Liver (tissue), 9 donors: ENCODE measurements around the gene BOLA2B. TPM values are rescaled to one million over a fixed set of nuclear protein-coding genes. Genes with fewer than 3 reads are reported as not detected.

Source experiments
- DNase-seq: peaks from one replicate; pipeline ENCODE4 v3.0.0-alpha.2; 2017; ENCODE audit warnings: low spot score
- H3K27ac ChIP-seq, 2 donors: one replicate each; pipeline ENCODE4 v1.7.0; 2013; ENCODE audit warnings: inconsistent platforms in 2 of 2, low read length in 2 of 2, control low read depth in 1 of 2, low read depth in 1 of 2, mild to moderate bottlenecking in 1 of 2
- H3K27me3 ChIP-seq, 4 donors: one replicate each; pipeline versions ENCODE4 v1.6.1 to v1.7.0; 2013; ENCODE audit warnings: low read length in 3 of 4, inconsistent platforms in 1 of 4, mild to moderate bottlenecking in 1 of 4, moderate library complexity in 1 of 4; ENCODE audit not compliant: control insufficient read depth in 4 of 4, insufficient read depth in 4 of 4
- H3K36me3 ChIP-seq, 4 donors: one replicate each; pipeline versions ENCODE4 v1.6.1 to v1.7.0; 2013; ENCODE audit warnings: low read length in 3 of 4, mild to moderate bottlenecking in 3 of 4, low read depth in 1 of 4, moderate library complexity in 1 of 4; ENCODE audit not compliant: control insufficient read depth in 4 of 4, insufficient read depth in 3 of 4
- H3K4me1 ChIP-seq, 4 donors: one replicate each; pipeline versions ENCODE4 v1.6.1 to v1.7.0; 2013; ENCODE audit warnings: low read length in 3 of 4, mild to moderate bottlenecking in 3 of 4, moderate library complexity in 1 of 4; ENCODE audit not compliant: control insufficient read depth in 4 of 4, insufficient read depth in 4 of 4
- H3K4me3 ChIP-seq, 3 donors: one replicate each; pipeline versions ENCODE4 v1.6.1 to v1.7.0; 2013; ENCODE audit warnings: low read length in 3 of 3, control low read depth in 1 of 3, low read depth in 1 of 3, mild to moderate bottlenecking in 1 of 3
- H3K9ac ChIP-seq, 2 donors: one replicate each; pipeline ENCODE4 v1.7.0; 2013; ENCODE audit warnings: low read length in 2 of 2, mild to moderate bottlenecking in 2 of 2, moderate library complexity in 2 of 2, control low read depth in 1 of 2, low read depth in 1 of 2
- H3K9me3 ChIP-seq, 4 donors: one replicate each; pipeline versions ENCODE4 v1.6.1 to v1.7.0; 2013; ENCODE audit warnings: low read length in 3 of 4; ENCODE audit not compliant: control insufficient read depth in 4 of 4
- EGR1 ChIP-seq, 2 donors: IDR thresholded peaks; 2 replicates each; pipeline ENCODE4 v1.6.1; 2016 to 2018; ENCODE audit warnings: antibody characterized with exemption in 2 of 2, low read depth in 2 of 2
- FOXA1 ChIP-seq: IDR thresholded peaks from 2 replicates; pipeline ENCODE4 v1.6.1; 2016; ENCODE audit warnings: antibody characterized with exemption
- FOXA2 ChIP-seq: IDR thresholded peaks from 2 replicates; pipeline ENCODE4 v1.6.1; 2016; ENCODE audit warnings: antibody characterized with exemption
- GABPA ChIP-seq, 2 donors: IDR thresholded peaks in 1 of 2; conservative IDR thresholded peaks in 1 of 2; 2 replicates each; pipeline ENCODE4 v1.6.1; 2016; ENCODE audit warnings: antibody characterized with exemption in 2 of 2, mild to moderate bottlenecking in 1 of 2, moderate library complexity in 1 of 2
- HNF4A ChIP-seq, 2 donors: conservative IDR thresholded peaks; 2 replicates each; pipeline ENCODE4 v1.6.1; 2016; ENCODE audit warnings: antibody characterized with exemption in 2 of 2, mild to moderate bottlenecking in 2 of 2
- HNF4G ChIP-seq: IDR thresholded peaks from 2 replicates; pipeline ENCODE4 v1.6.1; 2016; ENCODE audit warnings: antibody characterized with exemption
- JUND ChIP-seq, 2 donors: IDR thresholded peaks; 2 replicates each; pipeline ENCODE4 v1.6.1; 2016; ENCODE audit warnings: antibody characterized with exemption in 2 of 2
- MAX ChIP-seq: IDR thresholded peaks from 2 replicates; pipeline ENCODE4 v1.6.1; 2016; ENCODE audit warnings: antibody characterized with exemption
- NR2F2 ChIP-seq: IDR thresholded peaks from 2 replicates; pipeline ENCODE4 v1.6.1; 2016; ENCODE audit warnings: antibody characterized with exemption
- RAD21 ChIP-seq, 2 donors: IDR thresholded peaks; 2 replicates each; pipeline ENCODE4 v1.6.1; 2016; ENCODE audit warnings: antibody characterized with exemption in 2 of 2, mild to moderate bottlenecking in 2 of 2
- RXRA ChIP-seq, 2 donors: IDR thresholded peaks; 2 replicates each; pipeline ENCODE4 v1.6.1; 2017 to 2018; ENCODE audit warnings: antibody characterized with exemption in 2 of 2, mild to moderate bottlenecking in 1 of 2
- SP1 ChIP-seq: IDR thresholded peaks from 2 replicates; pipeline ENCODE4 v1.6.1; 2018; ENCODE audit warnings: antibody characterized with exemption, mild to moderate bottlenecking
- TAF1 ChIP-seq: conservative IDR thresholded peaks from 2 replicates; pipeline ENCODE4 v1.6.1; 2016; ENCODE audit warnings: antibody characterized with exemption, mild to moderate bottlenecking
- YY1 ChIP-seq: IDR thresholded peaks from 2 replicates; pipeline ENCODE4 v1.6.1; 2016; ENCODE audit warnings: antibody characterized with exemption, mild to moderate bottlenecking
- WGBS: extraction: QIAGEN DNeasy Blood & Tissue Kit; methylation state at CpG from one replicate; pipeline ENCODE4 v1.1.7; 2013; 5-methylcytosine and 5-hydroxymethylcytosine counted together
- polyA plus RNA-seq, 2 donors: library from polyadenylated mRNA; stranded (reverse) in 1 of 2; unstranded in 1 of 2; fragments of 200-250 nt in 1 of 2; fragments of >200 nt in 1 of 2; fragmentation: Nextera tagmentation in 1 of 2; extraction: Ambion mirVana in 1 of 2; gene quantifications; one replicate each; pipeline versions ENCODE4 v1.2.1 to v1.2.3, GENCODE V29; 2013 to 2015
- total RNA-seq, 2 donors: library from RNA; depleted of rRNA; stranded (reverse); fragments of >200 nt; gene quantifications; one replicate each; pipeline ENCODE4 v1.2.3, GENCODE V29; 2014
- TF ChIP-seq, protein P1 (sequence below): IDR thresholded peaks from 2 replicates; pipeline ENCODE4 v1.6.1; 2016; ENCODE audit warnings: antibody characterized with exemption
- TF ChIP-seq, protein P2 (sequence below): IDR thresholded peaks from 2 replicates; pipeline ENCODE4 v1.6.1; 2016; ENCODE audit warnings: antibody characterized with exemption
- TF ChIP-seq, protein P3 (sequence below): IDR thresholded peaks from 2 replicates; pipeline ENCODE4 v1.6.1; 2016; ENCODE audit warnings: antibody characterized with exemption, mild to moderate bottlenecking
- TF ChIP-seq, protein P4 (sequence below): fragments of 150-350 bp; IDR thresholded peaks from 2 replicates; pipeline ENCODE4 v1.5.1; 2017; ENCODE audit warnings: improper control_type of control experiment, low read depth, low read length; ENCODE audit not compliant: missing input control
- donor health status: healthy.
- donor health status: healthy.
- donor health status: healthy.
- donor health status: healthy.
- donor health status: healthy.

Gene BOLA2B
- total and polyA plus RNA-seq, 4 donors: 21.2 to 79.8 (median 56.8) TPM

DNA sequence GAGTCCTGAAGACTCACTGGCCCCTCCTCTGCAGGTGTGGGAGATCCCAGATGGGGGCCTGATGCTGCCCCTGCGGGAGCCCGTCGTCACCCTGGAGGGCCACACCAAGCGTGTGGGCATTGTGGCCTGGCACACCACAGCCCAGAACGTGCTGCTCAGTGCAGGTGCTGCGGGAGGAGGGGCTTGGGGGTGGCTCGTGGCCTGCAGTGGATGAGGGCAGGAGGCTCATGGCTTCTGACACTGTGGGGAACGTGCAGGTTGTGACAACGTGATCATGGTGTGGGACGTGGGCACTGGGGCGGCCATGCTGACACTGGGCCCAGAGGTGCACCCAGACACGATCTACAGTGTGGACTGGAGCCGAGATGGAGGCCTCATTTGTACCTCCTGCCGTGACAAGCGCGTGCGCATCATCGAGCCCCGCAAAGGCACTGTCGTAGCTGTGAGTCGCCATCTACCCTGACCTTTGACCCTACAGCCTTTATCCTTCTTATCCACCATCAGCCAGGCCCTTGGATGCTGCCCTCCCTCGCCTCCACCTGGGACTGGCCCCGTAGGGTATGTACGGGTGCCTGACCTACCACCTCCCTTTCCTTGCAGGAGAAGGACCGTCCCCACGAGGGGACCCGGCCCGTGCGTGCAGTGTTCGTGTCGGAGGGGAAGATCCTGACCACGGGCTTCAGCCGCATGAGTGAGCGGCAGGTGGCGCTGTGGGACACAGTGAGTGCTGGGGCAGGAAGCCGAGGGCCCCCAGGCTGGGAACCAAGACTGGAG lies 6.5 kb downstream of the BOLA2B start (continued):
- TF ChIP-seq, protein P1, sequence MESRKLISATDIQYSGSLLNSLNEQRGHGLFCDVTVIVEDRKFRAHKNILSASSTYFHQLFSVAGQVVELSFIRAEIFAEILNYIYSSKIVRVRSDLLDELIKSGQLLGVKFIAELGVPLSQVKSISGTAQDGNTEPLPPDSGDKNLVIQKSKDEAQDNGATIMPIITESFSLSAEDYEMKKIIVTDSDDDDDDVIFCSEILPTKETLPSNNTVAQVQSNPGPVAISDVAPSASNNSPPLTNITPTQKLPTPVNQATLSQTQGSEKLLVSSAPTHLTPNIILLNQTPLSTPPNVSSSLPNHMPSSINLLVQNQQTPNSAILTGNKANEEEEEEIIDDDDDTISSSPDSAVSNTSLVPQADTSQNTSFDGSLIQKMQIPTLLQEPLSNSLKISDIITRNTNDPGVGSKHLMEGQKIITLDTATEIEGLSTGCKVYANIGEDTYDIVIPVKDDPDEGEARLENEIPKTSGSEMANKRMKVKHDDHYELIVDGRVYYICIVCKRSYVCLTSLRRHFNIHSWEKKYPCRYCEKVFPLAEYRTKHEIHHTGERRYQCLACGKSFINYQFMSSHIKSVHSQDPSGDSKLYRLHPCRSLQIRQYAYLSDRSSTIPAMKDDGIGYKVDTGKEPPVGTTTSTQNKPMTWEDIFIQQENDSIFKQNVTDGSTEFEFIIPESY: no peak
- no peak for TF ChIP-seq FOXA2
- no peak for TF ChIP-seq SP1
- no peak for TF ChIP-seq RXRA (IDR thresholded peaks at IDR 0.05)
- TF ChIP-seq RAD21 (IDR thresholded peaks at IDR 0.05): peak; percentile 55 to 78
- TF ChIP-seq NR2F2: peak; percentile 46
- TF ChIP-seq YY1: no peak
- TF ChIP-seq HNF4A (conservative IDR thresholded peaks at IDR 0.05): no peak
- no peak for TF ChIP-seq JUND (IDR thresholded peaks at IDR 0.05)
- no peak for TF ChIP-seq HNF4G
- TF ChIP-seq, protein P2, sequence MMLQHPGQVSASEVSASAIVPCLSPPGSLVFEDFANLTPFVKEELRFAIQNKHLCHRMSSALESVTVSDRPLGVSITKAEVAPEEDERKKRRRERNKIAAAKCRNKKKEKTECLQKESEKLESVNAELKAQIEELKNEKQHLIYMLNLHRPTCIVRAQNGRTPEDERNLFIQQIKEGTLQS: no peak

- Histone ChIP-seq H3K4me3 (no peak overlapping the region), H3K36me3 (peaks cover 0 to 2% (median 0%) of the 10 kb centered on the region in 4 donors), H3K27me3 (no peaks in the 10 kb centered on the region), H3K27ac (peak overlapping the region in 1 of 2 donors; percentile 63), H3K9ac (no peak overlapping the region), H3K4me1 (peaks cover 0 to 18% (median 2%) of the 10 kb centered on the region in 4 donors), H3K9me3 (no peaks in the 10 kb centered on the region)
- TF ChIP-seq SP1: no peak
- TF ChIP-seq, protein P3, sequence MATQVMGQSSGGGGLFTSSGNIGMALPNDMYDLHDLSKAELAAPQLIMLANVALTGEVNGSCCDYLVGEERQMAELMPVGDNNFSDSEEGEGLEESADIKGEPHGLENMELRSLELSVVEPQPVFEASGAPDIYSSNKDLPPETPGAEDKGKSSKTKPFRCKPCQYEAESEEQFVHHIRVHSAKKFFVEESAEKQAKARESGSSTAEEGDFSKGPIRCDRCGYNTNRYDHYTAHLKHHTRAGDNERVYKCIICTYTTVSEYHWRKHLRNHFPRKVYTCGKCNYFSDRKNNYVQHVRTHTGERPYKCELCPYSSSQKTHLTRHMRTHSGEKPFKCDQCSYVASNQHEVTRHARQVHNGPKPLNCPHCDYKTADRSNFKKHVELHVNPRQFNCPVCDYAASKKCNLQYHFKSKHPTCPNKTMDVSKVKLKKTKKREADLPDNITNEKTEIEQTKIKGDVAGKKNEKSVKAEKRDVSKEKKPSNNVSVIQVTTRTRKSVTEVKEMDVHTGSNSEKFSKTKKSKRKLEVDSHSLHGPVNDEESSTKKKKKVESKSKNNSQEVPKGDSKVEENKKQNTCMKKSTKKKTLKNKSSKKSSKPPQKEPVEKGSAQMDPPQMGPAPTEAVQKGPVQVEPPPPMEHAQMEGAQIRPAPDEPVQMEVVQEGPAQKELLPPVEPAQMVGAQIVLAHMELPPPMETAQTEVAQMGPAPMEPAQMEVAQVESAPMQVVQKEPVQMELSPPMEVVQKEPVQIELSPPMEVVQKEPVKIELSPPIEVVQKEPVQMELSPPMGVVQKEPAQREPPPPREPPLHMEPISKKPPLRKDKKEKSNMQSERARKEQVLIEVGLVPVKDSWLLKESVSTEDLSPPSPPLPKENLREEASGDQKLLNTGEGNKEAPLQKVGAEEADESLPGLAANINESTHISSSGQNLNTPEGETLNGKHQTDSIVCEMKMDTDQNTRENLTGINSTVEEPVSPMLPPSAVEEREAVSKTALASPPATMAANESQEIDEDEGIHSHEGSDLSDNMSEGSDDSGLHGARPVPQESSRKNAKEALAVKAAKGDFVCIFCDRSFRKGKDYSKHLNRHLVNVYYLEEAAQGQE: no peak
- no peak for TF ChIP-seq HNF4A (conservative IDR thresholded peaks at IDR 0.05)
- TF ChIP-seq FOXA1: no peak
- TF ChIP-seq RAD21 (IDR thresholded peaks at IDR 0.05): no peak
- no peak for TF ChIP-seq TAF1
- TF ChIP-seq, protein P4, sequence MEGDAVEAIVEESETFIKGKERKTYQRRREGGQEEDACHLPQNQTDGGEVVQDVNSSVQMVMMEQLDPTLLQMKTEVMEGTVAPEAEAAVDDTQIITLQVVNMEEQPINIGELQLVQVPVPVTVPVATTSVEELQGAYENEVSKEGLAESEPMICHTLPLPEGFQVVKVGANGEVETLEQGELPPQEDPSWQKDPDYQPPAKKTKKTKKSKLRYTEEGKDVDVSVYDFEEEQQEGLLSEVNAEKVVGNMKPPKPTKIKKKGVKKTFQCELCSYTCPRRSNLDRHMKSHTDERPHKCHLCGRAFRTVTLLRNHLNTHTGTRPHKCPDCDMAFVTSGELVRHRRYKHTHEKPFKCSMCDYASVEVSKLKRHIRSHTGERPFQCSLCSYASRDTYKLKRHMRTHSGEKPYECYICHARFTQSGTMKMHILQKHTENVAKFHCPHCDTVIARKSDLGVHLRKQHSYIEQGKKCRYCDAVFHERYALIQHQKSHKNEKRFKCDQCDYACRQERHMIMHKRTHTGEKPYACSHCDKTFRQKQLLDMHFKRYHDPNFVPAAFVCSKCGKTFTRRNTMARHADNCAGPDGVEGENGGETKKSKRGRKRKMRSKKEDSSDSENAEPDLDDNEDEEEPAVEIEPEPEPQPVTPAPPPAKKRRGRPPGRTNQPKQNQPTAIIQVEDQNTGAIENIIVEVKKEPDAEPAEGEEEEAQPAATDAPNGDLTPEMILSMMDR: no peak
- no peak for TF ChIP-seq MAX
- no peak for TF ChIP-seq RXRA (IDR thresholded peaks at IDR 0.05)
- no peak for TF ChIP-seq NR2F2
- TF ChIP-seq YY1: no peak
- no peak for TF ChIP-seq EGR1 (IDR thresholded peaks at IDR 0.05; ENCODE audit: low read depth in 2 of 2)
- TF ChIP-seq, protein P1: no peak
- TF ChIP-seq FOXA2: no peak
- TF ChIP-seq, protein P2: no peak
- no peak for TF ChIP-seq GABPA (IDR thresholded peaks at IDR 0.05 in 1 of 2, conservative IDR thresholded peaks at IDR 0.05 in 1 of 2)
- no peak for TF ChIP-seq HNF4G
- DNase-seq: no peak
- WGBS: 88% methylated on average over 9 of the region's 9 CpGs
These were observed 7.1 kb downstream of the BOLA2B start for GRCh38 chr16:30186444-30186781.
